Stimulated activated CD8-positive, alpha-beta memory T cell treated with anti-CD3 and anti-CD28 coated beads, Interleukin-7, amount 100 ng/mL, for 4 hours (primary cell): Measurements from ENCODE around the gene PLEKHG2.
"Not testable (repeated sequence)": the region's sequence is repeated elsewhere in the genome, so short reads cannot be mapped to it uniquely, and the experiment has no call there.

Experiments
- DNase-seq, 2 donors: peaks; one replicate each; pipeline ENCODE4 v3.0.0-alpha.2; 2020; ENCODE audit warnings: low read depth in 2 of 2

PLEKHG2 gene

DNA sequence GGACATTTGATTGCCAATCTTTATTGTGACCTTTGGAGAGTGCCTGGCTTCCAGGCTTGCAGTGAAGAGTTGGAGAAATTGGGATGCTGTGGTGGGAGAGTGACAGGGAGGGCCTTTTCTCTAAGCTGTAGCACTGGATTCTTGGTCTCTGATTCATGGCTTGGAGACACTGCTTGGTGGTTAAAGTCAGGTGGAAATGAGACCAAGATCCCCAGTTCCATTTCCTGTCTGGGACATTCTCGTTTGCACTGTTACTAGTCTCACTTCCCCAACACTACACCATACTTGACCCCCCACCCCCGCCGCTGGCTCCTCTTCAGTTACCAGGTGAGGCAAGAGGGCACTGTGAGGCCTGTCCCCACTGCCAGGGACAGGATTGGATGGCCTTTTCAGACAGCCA, 35.8 kb downstream of the PLEKHG2 start:
- DNase-seq = no peak

DNA sequence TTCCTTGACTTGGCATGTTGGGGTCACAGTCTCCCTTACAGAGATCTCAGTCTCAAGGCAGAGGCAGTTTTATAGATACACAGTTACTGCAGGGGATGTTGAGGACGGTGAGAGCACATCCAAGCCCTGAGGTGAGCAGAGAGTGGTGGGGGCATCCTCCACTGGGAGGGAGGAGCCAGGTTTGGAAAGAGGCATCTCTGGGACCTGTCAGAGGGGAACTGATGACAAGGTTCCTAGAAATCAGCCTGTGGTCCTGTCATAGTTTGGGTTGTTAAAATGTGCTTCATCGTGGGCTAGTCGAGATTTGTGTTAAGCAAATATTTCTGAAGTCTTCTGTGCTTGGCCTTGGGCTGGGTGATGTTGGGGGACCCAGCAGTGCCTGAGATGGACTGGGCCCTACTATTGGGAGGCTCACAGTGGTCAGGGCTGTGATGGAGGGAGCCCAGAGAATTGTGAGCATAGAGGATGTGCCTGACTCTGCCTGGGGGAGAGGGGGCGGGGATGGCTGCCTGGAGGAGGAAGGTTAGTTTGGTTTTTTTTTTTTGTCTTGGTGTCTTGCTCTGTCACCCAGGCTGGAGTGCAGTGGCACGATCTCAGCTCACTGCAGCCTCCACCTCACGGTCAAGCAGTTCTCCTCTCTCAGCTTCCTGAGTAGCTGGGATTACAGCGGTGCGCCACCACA, 36.8 kb downstream of the PLEKHG2 start:
- DNase-seq = no peak

DNA sequence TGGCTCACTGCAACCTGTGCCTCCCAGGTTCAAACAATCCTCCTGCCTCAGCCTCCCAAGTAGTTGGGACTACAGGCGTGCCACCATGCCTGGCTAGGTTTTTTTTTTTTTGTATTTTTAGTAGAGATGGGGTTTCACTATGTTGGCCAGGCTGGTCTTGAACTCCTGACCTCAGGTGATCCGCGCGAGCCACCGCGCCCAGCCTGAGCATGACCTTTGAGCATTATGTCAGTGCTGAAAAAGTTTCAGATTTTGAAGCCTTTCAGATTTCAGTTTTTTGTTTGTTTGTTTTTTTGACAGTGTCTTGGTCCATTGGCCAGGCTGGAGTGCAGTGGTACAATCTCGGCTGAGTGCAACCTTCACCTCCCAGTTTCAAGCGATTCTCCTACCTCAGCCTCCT, 38.8 kb downstream of the PLEKHG2 start:
- not testable (repeated sequence) for DNase-seq

DNA sequence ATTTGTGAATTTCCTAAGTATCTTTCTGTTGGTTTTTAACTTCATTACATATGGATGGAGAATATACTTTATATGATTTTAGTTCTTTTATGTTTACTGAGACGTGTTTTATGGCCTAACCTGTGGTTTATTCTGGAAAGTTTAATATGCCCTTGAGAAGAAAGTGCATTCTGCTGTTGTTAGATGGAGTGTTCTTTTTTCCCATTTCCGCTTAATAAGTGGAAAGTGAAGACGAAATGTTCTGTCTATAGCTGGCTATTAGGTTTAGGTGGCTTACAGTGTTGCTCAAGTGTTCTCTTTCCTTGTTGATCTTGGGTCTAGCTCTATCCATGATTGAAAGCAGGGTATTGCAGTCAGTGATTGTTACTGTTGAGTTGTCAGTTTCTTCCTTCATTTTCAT, 50.9 kb downstream of the PLEKHG2 start:
- DNase-seq = no peak

DNA sequence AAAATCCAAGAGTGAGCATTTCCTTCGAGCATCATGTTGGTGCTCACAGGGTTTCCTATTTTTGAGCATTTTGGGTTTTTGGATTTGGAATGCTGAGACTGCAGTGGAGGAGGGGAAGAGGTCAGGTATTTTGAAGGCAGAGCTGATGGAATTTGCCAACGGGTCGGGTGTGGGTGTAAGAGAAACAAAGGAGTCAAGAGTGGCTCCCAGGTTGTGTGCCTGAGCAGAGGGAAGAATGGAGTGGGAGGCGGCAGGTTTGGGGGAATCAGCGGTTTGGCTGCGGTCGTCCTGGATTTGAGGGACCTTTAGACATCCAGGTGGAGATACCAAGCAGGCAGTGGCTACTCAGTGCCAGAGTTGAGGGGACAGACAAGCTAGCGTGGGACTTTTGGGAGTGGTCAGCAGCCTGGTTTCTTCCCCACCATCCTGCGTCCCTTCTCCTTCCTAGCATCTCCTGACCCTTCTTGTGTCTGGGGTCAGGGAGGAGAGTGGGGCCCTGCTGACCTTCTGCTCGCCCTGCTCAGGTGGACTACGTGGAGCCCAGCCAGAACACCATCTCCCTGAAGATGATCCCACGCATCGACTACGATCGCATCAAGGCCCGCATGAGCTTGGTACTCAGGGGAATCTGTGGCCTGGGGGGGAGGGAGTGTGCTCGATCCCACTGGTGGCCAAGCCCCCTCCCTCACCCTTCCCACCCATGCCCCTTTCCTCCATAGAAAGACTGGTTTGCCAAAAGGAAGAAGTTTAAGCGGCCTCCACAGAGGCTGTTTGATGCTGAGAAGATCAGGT, 53.7 kb downstream of the PLEKHG2 start:
- no peak for DNase-seq

DNA sequence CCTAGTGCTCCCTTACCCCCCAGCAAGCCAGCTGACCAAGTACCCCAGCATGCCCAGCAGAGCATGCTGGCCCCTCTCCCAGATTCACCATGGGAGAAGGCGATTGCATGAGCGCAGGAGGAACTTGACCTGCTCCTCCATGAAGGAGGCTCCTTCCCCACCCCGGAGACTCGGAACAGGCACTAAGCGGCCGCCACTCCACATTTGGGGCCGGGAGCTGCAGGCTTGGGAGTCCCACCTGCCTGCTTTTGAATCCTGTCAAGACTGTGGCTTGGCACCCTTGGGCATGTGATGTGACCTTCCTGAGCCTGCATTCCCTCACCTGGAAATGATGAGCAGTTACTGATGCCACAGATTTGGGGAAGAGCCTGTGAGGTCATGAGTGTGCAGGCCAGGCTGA, 55.5 kb downstream of the PLEKHG2 start:
- DNase-seq = no peak

DNA sequence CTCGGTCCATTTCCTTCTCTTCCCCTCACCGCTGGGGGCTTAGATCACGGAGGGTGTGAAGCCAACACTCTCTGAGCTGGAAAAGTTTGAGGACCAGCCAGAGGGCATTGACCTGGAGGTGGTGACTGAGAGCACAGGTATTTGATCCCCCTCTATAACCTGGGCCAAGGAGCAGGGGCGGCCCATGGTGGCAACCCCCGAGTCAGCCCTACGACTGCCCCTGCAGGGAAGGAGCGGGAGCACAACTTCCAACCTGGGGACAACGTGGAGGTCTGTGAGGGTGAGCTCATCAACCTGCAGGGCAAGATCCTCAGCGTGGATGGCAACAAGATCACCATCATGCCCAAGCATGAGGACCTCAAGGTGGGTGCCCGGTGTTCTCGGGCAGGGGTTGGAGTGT, 56.6 kb downstream of the PLEKHG2 start:
- no peak for DNase-seq

DNA sequence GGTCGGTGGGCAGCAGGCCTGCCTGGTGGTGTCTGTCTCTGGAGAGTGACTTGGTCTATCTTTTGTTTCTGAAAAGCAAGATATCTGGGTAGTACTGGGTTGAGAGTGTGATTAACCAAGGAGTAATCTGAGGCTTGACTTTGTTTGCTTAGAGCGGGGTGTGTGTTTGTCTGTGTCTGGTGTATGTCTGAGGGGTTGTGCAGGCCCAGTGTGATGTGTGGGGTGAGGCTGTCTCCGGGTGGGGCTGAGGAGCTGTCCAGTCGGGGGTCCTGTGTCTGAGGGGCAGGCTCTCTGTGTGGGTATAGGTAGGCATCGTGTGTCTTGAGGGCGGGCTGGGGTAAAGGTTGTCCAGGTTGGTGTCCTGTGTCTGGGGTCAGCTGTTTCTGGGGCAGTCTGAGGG, 57.1 kb downstream of the PLEKHG2 start:
- no peak for DNase-seq

DNA sequence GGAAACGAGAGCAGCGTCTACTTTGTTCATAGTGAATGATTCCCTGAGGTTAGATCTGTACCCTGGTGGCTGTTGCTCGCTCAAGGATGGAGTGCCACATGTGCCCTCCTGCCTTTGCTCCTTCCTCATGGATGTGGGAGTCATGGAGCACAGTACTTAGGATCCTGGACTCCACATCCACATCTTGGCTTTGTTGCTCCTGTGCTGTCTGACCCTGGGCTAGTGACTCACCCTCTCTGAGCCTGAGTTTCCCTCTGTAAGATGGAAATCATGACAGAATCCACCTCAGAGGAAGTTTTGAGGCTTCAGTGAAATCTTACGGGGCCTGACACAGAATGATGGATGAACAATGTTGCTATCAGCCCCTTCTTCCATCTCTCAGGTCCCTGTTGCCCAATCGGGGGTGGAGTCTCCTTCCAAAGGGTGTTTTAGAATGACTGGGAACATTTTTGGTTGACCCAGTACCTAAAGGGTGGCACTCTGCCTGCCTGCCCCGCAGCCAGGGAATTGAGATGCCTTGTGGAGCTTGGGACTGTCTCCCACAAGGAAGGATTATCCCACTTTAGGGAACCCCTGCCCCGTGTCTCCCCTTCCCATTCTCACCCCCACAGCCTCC, 58.4 kb downstream of the PLEKHG2 start:
- DNase-seq = no peak

DNA sequence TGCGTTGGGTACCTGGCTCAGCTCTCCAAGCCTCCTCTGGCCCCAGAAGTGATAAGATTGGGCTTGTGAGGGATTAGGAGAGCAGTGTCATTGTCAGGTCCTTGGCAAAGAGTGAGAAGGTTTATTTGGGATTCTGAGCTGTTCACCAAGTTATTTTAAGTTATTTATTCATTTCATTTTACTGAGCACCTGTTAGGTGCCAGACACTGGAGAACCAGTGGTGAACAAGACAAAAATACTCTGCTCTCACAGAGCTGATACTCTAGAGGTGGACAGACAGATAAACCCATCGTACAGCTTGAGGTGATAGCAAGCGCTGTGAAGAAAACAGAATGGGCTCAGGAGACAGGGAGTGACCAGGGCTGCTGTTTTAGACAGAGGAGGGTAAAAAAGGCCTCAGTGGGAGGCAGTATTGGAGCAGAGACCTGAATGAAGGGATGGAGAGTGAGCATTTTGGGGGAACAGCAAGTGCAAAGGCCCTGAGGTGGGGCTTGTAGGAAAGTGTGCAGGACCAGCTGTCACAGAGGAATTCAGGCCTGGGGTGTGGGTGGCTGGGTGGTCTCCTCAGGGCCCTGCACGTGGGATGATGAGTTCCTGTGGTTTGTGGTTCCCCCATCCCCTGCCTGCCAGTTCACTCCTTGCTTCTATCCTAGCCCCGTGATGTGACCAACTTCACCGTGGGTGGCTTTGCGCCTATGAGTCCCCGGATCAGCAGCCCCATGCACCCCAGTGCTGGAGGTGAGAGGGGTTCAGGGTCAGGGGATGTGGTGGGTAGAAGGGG, 59.5 kb downstream of the PLEKHG2 start:
- no peak for DNase-seq

DNA sequence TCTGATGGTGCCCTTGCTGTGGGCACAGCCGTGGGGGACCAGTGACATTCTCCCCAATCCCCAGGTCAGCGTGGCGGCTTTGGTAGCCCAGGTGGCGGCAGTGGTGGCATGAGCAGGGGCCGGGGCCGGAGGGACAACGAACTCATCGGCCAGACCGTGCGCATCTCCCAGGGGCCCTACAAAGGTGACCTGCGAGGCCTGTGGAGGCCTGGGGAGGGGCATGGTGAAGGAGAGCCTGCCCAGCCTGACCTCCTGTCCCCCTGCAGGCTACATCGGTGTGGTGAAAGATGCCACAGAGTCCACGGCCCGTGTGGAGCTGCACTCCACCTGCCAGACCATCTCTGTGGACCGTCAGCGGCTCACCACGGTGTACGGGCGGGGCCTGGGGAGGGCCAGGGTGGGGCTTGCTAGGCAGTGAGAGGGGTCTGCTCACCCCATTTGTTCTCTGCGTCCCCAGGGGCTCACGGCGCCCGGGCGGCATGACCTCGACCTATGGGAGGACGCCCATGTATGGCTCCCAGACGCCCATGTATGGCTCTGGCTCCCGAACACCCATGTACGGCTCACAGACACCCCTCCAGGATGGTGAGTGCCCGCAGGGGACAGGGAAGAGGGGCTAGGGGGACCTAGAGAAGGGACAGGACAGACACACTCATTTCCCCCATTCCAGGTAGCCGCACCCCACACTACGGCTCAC, 60.4 kb downstream of the PLEKHG2 start:
- no peak for DNase-seq

DNA sequence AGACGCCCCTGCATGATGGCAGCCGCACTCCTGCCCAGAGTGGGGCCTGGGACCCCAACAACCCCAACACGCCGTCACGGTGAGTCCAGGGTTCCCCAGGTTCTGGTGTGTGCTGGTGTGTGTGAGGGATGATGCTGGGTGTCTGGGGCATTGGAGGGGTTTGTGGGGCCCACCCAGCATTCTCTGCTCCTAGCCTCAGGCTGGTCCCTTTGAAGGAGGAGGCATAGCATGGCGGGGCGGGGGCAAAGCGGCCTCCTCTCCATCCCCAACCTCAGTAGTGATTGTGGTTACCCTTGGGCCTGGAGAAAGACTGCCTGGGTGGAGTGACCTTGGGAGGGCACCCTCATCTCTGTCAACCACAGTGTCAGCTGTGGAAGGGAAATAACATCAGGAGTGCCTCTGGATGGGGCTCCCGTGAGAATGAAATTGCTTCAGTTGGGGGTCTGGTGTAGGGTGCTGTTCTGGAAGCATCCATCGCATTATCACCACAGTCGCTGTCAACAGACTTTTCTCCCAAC, 61.0 kb downstream of the PLEKHG2 start:
- no peak for DNase-seq

DNA sequence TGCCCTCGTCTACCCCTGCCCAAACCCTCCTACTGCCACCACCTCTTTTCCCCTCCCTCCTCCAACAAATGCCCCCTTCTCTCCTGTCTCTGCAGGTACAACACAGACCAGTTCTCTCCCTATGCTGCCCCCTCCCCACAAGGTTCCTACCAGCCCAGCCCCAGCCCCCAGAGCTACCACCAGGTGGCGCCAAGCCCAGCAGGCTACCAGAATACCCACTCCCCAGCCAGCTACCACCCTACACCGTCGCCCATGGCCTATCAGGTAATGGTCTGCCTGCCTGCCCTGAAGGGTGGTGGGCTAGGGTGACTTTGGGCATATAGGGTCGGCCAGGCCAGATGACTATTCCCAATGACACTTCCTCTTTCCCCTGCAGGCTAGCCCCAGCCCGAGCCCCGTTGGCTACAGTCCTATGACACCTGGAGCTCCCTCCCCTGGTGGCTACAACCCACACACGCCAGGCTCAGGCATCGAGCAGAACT, 61.7 kb downstream of the PLEKHG2 start:
- DNase-seq = peak; percentile 42 to 46

DNA sequence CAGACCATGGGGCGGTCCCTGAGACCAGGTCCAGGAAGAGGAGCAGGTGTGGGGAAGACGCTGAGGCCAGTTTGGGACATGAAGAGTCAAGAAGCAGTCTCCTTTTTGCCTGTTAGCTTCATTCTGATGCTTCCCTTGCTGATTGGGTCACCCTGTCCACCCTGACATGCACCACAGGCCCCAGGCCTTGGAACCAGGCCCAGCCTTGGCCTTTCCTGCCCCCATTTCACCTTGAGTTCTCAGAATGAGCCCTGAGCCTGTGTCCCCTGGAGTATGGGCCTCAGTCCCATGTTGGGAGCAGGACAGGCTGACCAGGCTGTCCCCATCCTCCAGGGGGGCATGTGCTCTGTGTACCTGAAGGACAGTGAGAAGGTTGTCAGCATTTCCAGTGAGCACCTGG, 63.3 kb downstream of the PLEKHG2 start:
- DNase-seq = no peak
